Transverse colon (tissue), 4 donors: ENCODE measurements around the gene OTUD7B. TPM values are rescaled to one million over a fixed set of nuclear protein-coding genes. Genes with fewer than 3 reads are reported as not detected.

Source experiments
- DNase-seq: peaks from one replicate; pipeline ENCODE4 v3.0.0-alpha.2; 2019
- H3K27ac ChIP-seq, 4 donors: fragments of 200-600 bp; sonication (generic); 2 replicates each; pipeline ENCODE4 v1.5.1; 2016 to 2018; ENCODE audit warnings: inconsistent platforms in 4 of 4
- H3K27me3 ChIP-seq: fragments of 200-600 bp; sonication (generic); 2 replicates; pipeline ENCODE4 v1.5.1; 2017; ENCODE audit warnings: inconsistent platforms
- H3K36me3 ChIP-seq, 4 donors: fragments of 200-600 bp; sonication (generic); 2 replicates each; pipeline ENCODE4 v1.5.1; 2017 to 2019; ENCODE audit warnings: inconsistent platforms in 4 of 4
- H3K4me1 ChIP-seq, 4 donors: fragments of 200-600 bp; sonication (generic); 2 replicates each; pipeline ENCODE4 v1.5.1; 2017 to 2020; ENCODE audit warnings: inconsistent platforms in 4 of 4
- H3K4me3 ChIP-seq, 4 donors: fragments of 200-600 bp; sonication (generic); 1 replicate in 1 of 4; 2 replicates in 3 of 4; pipeline versions ENCODE4 v1.5.1 to v1.6.1; 2017 to 2019; ENCODE audit warnings: inconsistent platforms in 4 of 4
- H3K9me3 ChIP-seq, 2 donors: fragments of 200-600 bp; sonication (generic); 2 replicates each; pipeline ENCODE4 v1.5.1; 2017 to 2019; ENCODE audit warnings: inconsistent platforms in 2 of 2
- CTCF ChIP-seq, 5 experiments: fragments of 200-600 bp in 3 of 5; fragments of 450-650 bp in 2 of 5; sonication (generic) in 3 of 5; IDR thresholded peaks; 1 replicate in 2 of 5; 2 replicates in 3 of 5; pipeline ENCODE4 v1.5.1; 2016 to 2017; ENCODE audit warnings: antibody characterized with exemption in 5 of 5, inconsistent platforms in 3 of 5, mild to moderate bottlenecking in 2 of 5, moderate library complexity in 1 of 5
- EP300 ChIP-seq: sonication (generic); formaldehyde crosslinking; IDR thresholded peaks from one replicate; pipeline ENCODE4 v1.6.1; 2017; ENCODE audit warnings: antibody characterized with exemption, low read depth
- POLR2A ChIP-seq: fragments of 450-650 bp; IDR thresholded peaks from one replicate; pipeline ENCODE4 v1.6.1; 2016; ENCODE audit warnings: antibody characterized with exemption, mild to moderate bottlenecking, moderate library complexity
- POLR2AphosphoS5 ChIP-seq, 3 donors: sonication (generic); formaldehyde crosslinking; IDR thresholded peaks; one replicate each; pipeline ENCODE4 v1.6.1; 2016; ENCODE audit warnings: antibody characterized with exemption in 3 of 3
- WGBS, 2 donors: methylation state at CpG; one replicate each; pipeline ENCODE4 v1.1.5; 2018; ENCODE audit warnings: low coverage in 1 of 2; 5-methylcytosine and 5-hydroxymethylcytosine counted together
- in situ Hi-C, 4 donors: fragments of 200-750 bp; cut with MboI; loops; one replicate each; pipeline versions ENCODE4 v1.15.0 to v1.15.1; 2017; ENCODE audit warnings: low sequenced_read_pairs in 3 of 4, low pct_ligation_motif_present in 1 of 4, low pct_unique_long_range_greater_than_20kb in 1 of 4
- intact Hi-C: fragments of 100-400 bp; cut with DNase I; formaldehyde crosslinking; loops from one replicate; pipeline ENCODE4 v1.15.1; 2023; ENCODE audit warnings: low total_unique reads
- total RNA-seq, 4 donors: library from RNA; depleted of rRNA; stranded (reverse); fragments of >200 nt; gene quantifications; one replicate each; pipeline ENCODE4 v1.1.0, GENCODE V29; 2016

OTUD7B gene
- total RNA-seq, 4 donors from 2014 or later: 11.3 to 26.8 (median 25.5) TPM

GRCh38 chr1:150051089-150051373 lies 40.5 kb upstream of the OTUD7B start:
- Histone ChIP-seq H3K4me3 (no peak overlapping the region), H3K27ac (no peak overlapping the region), H3K27me3 (no peaks in the 10 kb centered on the region), H3K36me3 (no peaks in the 10 kb centered on the region), H3K4me1 (peaks cover 0 to 6% (median 0%) of the 10 kb centered on the region in 4 donors), H3K9me3 (no peaks in the 10 kb centered on the region)
- no peak for TF ChIP-seq EP300
- no peak for TF ChIP-seq CTCF (IDR thresholded peaks at IDR 0.05)
- no peak for TF ChIP-seq POLR2A
- no peak for TF ChIP-seq POLR2AphosphoS5 (IDR thresholded peaks at IDR 0.05)
- intact Hi-C loops: no loop called here
- in situ Hi-C loops: loop anchor here in 1 of 4 donors (10.0 to 25.0 kb wide), 2 partner anchors 86 to 111 kb away; no protein-coding TSS in a partner anchor
- WGBS, 2 donors: 51 to 70% methylated on average over 7 of the region's 7 CpGs
- no peak for DNase-seq

- H3K4me1 ChIP-seq: peaks cover 0 to 6% (median 0%) of the 10 kb centered on the region in 4 donors
- H3K4me3 ChIP-seq: no peak overlapping the region
- no peak overlapping the region for H3K27ac ChIP-seq
- intact Hi-C loops: no loop called here
- DNase-seq: no peak
- no peaks in the 10 kb centered on the region for H3K27me3 ChIP-seq
- H3K36me3 ChIP-seq: no peaks in the 10 kb centered on the region
- 84 to 90% methylated on average over 2 of the region's 2 CpGs for WGBS, 2 donors
- TF ChIP-seq POLR2A: no peak
- TF ChIP-seq EP300: no peak
- no peak for TF ChIP-seq POLR2AphosphoS5 (IDR thresholded peaks at IDR 0.05)
- TF ChIP-seq CTCF (IDR thresholded peaks at IDR 0.05): no peak
- H3K9me3 ChIP-seq: no peaks in the 10 kb centered on the region
- in situ Hi-C loops: loop anchor here (5.0 to 25.0 kb wide), 3 partner anchors 85 to 112 kb away; no protein-coding TSS in a partner anchor
Measured at GRCh38 chr1:150049926-150050325, 39.4 kb upstream of the OTUD7B start.

GRCh38 chr1:150034336-150034735 lies 23.8 kb upstream of the OTUD7B start:
- TF ChIP-seq CTCF (IDR thresholded peaks at IDR 0.05): no peak
- TF ChIP-seq POLR2A: no peak
- no peak for TF ChIP-seq EP300
- in situ Hi-C loops: no loop called here
- no peak for DNase-seq
- Histone ChIP-seq H3K27me3 (no peaks in the 10 kb centered on the region), H3K36me3 (no peaks in the 10 kb centered on the region), H3K4me1 (no peaks in the 10 kb centered on the region), H3K27ac (no peak overlapping the region), H3K9me3 (no peaks in the 10 kb centered on the region), H3K4me3 (no peak overlapping the region)
- intact Hi-C loops: no loop called here

GRCh38 chr1:150028322-150028721 lies 17.8 kb upstream of the OTUD7B start:
- Histone ChIP-seq H3K4me1 (no peaks in the 10 kb centered on the region), H3K9me3 (no peaks in the 10 kb centered on the region), H3K27ac (no peak overlapping the region), H3K4me3 (no peak overlapping the region), H3K36me3 (no peaks in the 10 kb centered on the region), H3K27me3 (no peaks in the 10 kb centered on the region)
- 89 to 100% methylated on average over 1 of the region's 1 CpG for WGBS, 2 donors
- no peak for DNase-seq
- no peak for TF ChIP-seq EP300
- in situ Hi-C loops (no loop called here), intact Hi-C loops (no loop called here)

GRCh38 chr1:150024156-150024555 lies 13.6 kb upstream of the OTUD7B start:
- intact Hi-C loops (no loop called here), in situ Hi-C loops (no loop called here)
- Histone ChIP-seq H3K27ac (no peak overlapping the region), H3K27me3 (no peaks in the 10 kb centered on the region), H3K9me3 (no peaks in the 10 kb centered on the region), H3K36me3 (no peaks in the 10 kb centered on the region), H3K4me1 (peaks cover 0 to 16% (median 6%) of the 10 kb centered on the region in 4 donors), H3K4me3 (no peak overlapping the region)
- WGBS, 2 donors: 89 to 93% methylated on average over 2 of the region's 2 CpGs
- no peak for DNase-seq
- no peak for TF ChIP-seq CTCF (IDR thresholded peaks at IDR 0.05)
- TF ChIP-seq POLR2AphosphoS5 (IDR thresholded peaks at IDR 0.05): no peak
- no peak for TF ChIP-seq EP300
- TF ChIP-seq POLR2A: no peak
